ENCODE data around the gene PPP3R1. TPM values are rescaled to one million over a fixed set of nuclear protein-coding genes. Genes with fewer than 3 reads are reported as not detected.

PPP3R1 gene
- total and polyA plus RNA-seq, 2 of the 8 experiments (the other 6 are each of a cell fraction or from before 2014, with no cell fraction given): 9.3 to 85.1 TPM

DNA sequence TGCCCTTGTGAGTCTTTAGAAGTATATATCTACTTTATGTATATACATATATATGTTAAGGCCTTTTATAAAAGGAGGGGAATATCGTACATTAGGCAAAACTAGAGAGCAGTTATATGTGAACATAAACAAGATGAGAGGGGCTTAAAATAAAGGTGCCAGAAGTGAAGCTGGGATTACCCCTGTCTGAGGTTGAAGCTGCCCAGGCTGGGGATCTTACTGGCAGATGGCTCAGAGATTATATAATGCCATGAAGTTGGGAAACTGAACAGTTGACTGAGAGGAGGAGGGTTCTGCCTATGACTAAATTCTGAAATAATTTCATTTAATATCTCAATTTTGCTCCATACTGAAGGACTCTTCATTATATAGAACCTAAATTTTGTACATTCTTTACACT is 88.7 kb downstream of the PPP3R1 start:
- TF ChIP-seq CBX8 (IDR thresholded peaks at IDR 0.05; ENCODE audit: borderline replicate concordance, low read depth, low read length) (no peak), FOSL1 (IDR thresholded peaks at IDR 0.05; ENCODE audit: insufficient read depth, low read depth, low read length) (no peak), BRCA1 (IDR thresholded peaks at IDR 0.05; ENCODE audit: low read depth, low read length) (no peak), RFX5 (IDR thresholded peaks at IDR 0.05; ENCODE audit: borderline replicate concordance, low read depth, low read length) (no peak), CREB1 (IDR thresholded peaks at IDR 0.05) (no peak), TAF1 (IDR thresholded peaks at IDR 0.05; ENCODE audit: low read depth, low read length) (no peak), PHF8 (conservative IDR thresholded peaks at IDR 0.05; ENCODE audit: low read depth, low read length) (no peak), GTF2F1 (IDR thresholded peaks at IDR 0.05; ENCODE audit: borderline replicate concordance, low read depth, low read length) (no peak), RXRA (IDR thresholded peaks at IDR 0.05; ENCODE audit: insufficient read depth, low read depth, low read length) (no peak), CEBPB (IDR thresholded peaks at IDR 0.05; ENCODE audit: low read depth, low read length) (no peak), TCF12 (IDR thresholded peaks at IDR 0.05; ENCODE audit: low read depth, low read length) (no peak), ASH2L (IDR thresholded peaks at IDR 0.05; ENCODE audit: low read length) (no peak), JUND (IDR thresholded peaks at IDR 0.05; ENCODE audit: low read length) (no peak), MAX (IDR thresholded peaks at IDR 0.05) (no peak)
- Histone ChIP-seq H3K9ac (replicated peaks in 1 of 4; ENCODE audit: extremely low read depth in 1 of 4, low read depth in 3 of 4, low read length in 3 of 4) (no peak overlapping the region), H3K14ac (ENCODE audit: insufficient read length) (no peak overlapping the region), H4K8ac (ENCODE audit: extremely low read depth, insufficient read depth, low read length) (no peak overlapping the region), H4K91ac (replicated peaks; ENCODE audit: insufficient read length, low read length) (no peak overlapping the region), H3K4me1 (replicated peaks in 1 of 4; ENCODE audit: control insufficient read depth in 3 of 4, insufficient read depth in 4 of 4, low read length in 3 of 4) (no peaks in the 10 kb centered on the region; a peak in 1 of 7 replicates), H3K23me2 (ENCODE audit: low read depth, low read length) (no peaks in the 10 kb centered on the region), H3K36me3 (ENCODE audit: control insufficient read depth in 2 of 4, insufficient read depth in 4 of 4, low read length in 3 of 4) (peaks cover 8 to 66% (median 48%) of the 10 kb centered on the region in 4 experiments; a peak in 7 of 8 replicates), H3K79me2 (ENCODE audit: control insufficient read depth in 1 of 2, insufficient read depth in 2 of 2, low read length in 2 of 2) (peaks cover 6 to 20% of the 10 kb centered on the region in 2 experiments), H2BK5ac (ENCODE audit: low read depth, low read length) (no peak overlapping the region), H2BK12ac (ENCODE audit: low read depth, low read length) (no peak overlapping the region), H4K5ac (ENCODE audit: insufficient read length, low read depth, low read length) (no peak overlapping the region), H3K4ac (replicated peaks; ENCODE audit: insufficient read length, low read depth, low read length) (no peak overlapping the region), H3K27ac (ENCODE audit: low read depth, low read length) (no peak overlapping the region), H3K56ac (replicated peaks; ENCODE audit: insufficient read length, low read depth, low read length) (no peak overlapping the region), H3K4me3 (ENCODE audit: extremely low read depth in 1 of 4, insufficient read depth in 2 of 4, low read depth in 3 of 4, low read length in 4 of 4) (no peak overlapping the region), H3K79me1 (ENCODE audit: low read depth, low read length) (no peaks in the 10 kb centered on the region; the same call in 1 of the 2 replicates), H3K23ac (ENCODE audit: insufficient read length) (no peak overlapping the region), H2AFZ (ENCODE audit: low read length) (no peak overlapping the region), H3K18ac (ENCODE audit: extremely low read depth, low read length) (no peak overlapping the region), H2AK5ac (ENCODE audit: low read depth, low read length) (no peak overlapping the region), H3K27me3 (replicated peaks in 1 of 4; ENCODE audit: control insufficient read depth in 3 of 4, extremely low read depth in 1 of 4, insufficient read depth in 3 of 4, low read length in 3 of 4) (no peaks in the 10 kb centered on the region), H2BK20ac (ENCODE audit: low read length) (no peak overlapping the region), H3K9me3 (ENCODE audit: insufficient read depth in 2 of 2, low read depth in 1 of 2, low read length in 1 of 2) (no peaks in the 10 kb centered on the region), H2BK120ac (replicated peaks; ENCODE audit: low read depth, low read length) (no peak overlapping the region), H2BK15ac (ENCODE audit: low read length) (no peak overlapping the region), H3K4me2 (ENCODE audit: insufficient read depth in 1 of 2, low read depth in 2 of 2, low read length in 2 of 2) (no peak overlapping the region), H4K20me1 (replicated peaks in 1 of 2; ENCODE audit: control insufficient read depth in 1 of 2, insufficient read depth in 2 of 2, low read length in 2 of 2) (peaks cover 0 to 4% of the 10 kb centered on the region in 2 experiments)
- WGBS, 2 experiments (ENCODE audit: extremely low coverage in 1 of 2, insufficient coverage in 1 of 2, insufficient read length in 1 of 2, insufficient replicate concordance in 2 of 2, low coverage in 1 of 2, low lambda C conversion rate in 2 of 2, missing lambda C conversion rate in 1 of 2): 82% methylated on average over 1 of the region's 1 CpG; no CpG with 5 or more reads in 1 of the 2 experiments
- POLR2A ChIA-PET (ENCODE audit: partially characterized antibody): interaction anchor here (1.9 kb wide), 1 partner anchor 12 kb away, joined by 6 read pairs; no protein-coding TSS in a partner anchor
- CTCF ChIA-PET (ENCODE audit: partially characterized antibody): no interaction called here
- FAIRE-seq (no peak), DNase-seq (ENCODE audit: low read depth in 1 of 2, low spot score in 2 of 2) (no peak)

Data from H1 (cell line).